Thyroid gland (tissue), 4 donors: ENCODE data around the gene VN1R5. TPM values are rescaled to one million over a fixed set of nuclear protein-coding genes. Genes with fewer than 3 reads are reported as not detected.
A peak's percentile ranks its signal among the peaks of the same experiment; 100 is the strongest.

Experiments
- DNase-seq, 2 donors: peaks; one replicate each; pipeline ENCODE4 v3.0.0-alpha.2; 2019
- H3K27ac ChIP-seq, 3 donors: fragments of 200-600 bp; sonication (generic); 1 replicate in 2 of 3; 2 replicates in 1 of 3; pipeline ENCODE4 v1.5.1; 2016 to 2019; ENCODE audit warnings: mild to moderate bottlenecking in 1 of 3, moderate library complexity in 1 of 3
- H3K27me3 ChIP-seq: fragments of 200-600 bp; sonication (generic); one replicate; pipeline ENCODE4 v1.5.1; 2019
- H3K36me3 ChIP-seq, 2 donors: fragments of 200-600 bp; sonication (generic); one replicate each; pipeline ENCODE4 v1.5.1; 2016 to 2019
- H3K4me1 ChIP-seq, 2 donors: fragments of 200-600 bp; sonication (generic); one replicate each; pipeline ENCODE4 v1.5.1; 2017 to 2019
- H3K4me3 ChIP-seq, 3 donors: fragments of 200-600 bp; sonication (generic); replicated peaks in 1 of 3; 1 replicate in 2 of 3; 2 replicates in 1 of 3; pipeline ENCODE4 v1.5.1; 2016; ENCODE audit warnings: mild to moderate bottlenecking in 1 of 3
- H3K9me3 ChIP-seq: fragments of 200-600 bp; sonication (generic); one replicate; pipeline ENCODE4 v1.5.1; 2017
- POLR2A ChIP-seq, 2 donors: fragments of 450-650 bp; IDR thresholded peaks; one replicate each; pipeline ENCODE4 v1.6.1; 2017; ENCODE audit warnings: antibody characterized with exemption in 2 of 2, mild to moderate bottlenecking in 2 of 2, moderate library complexity in 1 of 2
- WGBS, 2 donors: methylation state at CpG; one replicate each; pipeline ENCODE4 v1.1.5; 2017; 5-methylcytosine and 5-hydroxymethylcytosine counted together
- intact Hi-C: fragments of 100-400 bp; cut with DNase I; formaldehyde crosslinking; loops from one replicate; pipeline ENCODE4 v1.15.1; 2023
- total RNA-seq, 4 donors: library from RNA; depleted of rRNA; stranded (reverse); fragments of >200 nt; gene quantifications; one replicate each; pipeline ENCODE4 v1.2.3, GENCODE V29; 2016
- TF ChIP-seq, protein P1 (sequence below), 6 experiments: fragments of 200-600 bp in 3 of 6; fragments of 450-650 bp in 3 of 6; sonication (generic) in 3 of 6; IDR thresholded peaks; one replicate each; pipeline ENCODE4 v1.5.1; 2016 to 2019; ENCODE audit warnings: antibody characterized with exemption in 6 of 6, mild to moderate bottlenecking in 2 of 6, inconsistent platforms in 1 of 6, moderate library complexity in 1 of 6

Gene VN1R5
- total RNA-seq, 4 donors from 2014 or later = not detected

DNA sequence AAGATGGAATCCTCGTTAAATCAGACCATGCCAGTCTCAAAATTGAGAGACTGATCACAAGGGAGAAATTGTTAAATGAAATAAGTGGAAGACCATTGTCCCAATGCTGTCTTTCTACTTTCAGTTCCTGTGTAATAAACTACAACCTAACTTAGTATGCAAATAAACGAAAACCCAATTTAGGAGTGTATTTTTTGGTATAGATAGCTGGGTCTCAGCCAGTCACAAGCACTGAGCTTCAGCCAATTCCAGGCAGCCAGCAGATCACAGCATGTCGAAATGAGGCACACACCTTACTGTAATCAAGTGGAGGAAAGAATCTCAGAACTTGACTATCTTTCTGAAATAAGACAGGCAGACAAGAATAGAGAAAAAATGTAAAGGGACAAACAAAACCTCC, 33.0 kb upstream of the VN1R5 start:
- intact Hi-C loops = no loop called here
- Histone ChIP-seq H3K4me1 (no peaks in the 10 kb centered on the region), H3K27ac (no peak overlapping the region), H3K27me3 (no peaks in the 10 kb centered on the region), H3K36me3 (no peaks in the 10 kb centered on the region), H3K9me3 (no peaks in the 10 kb centered on the region), H3K4me3 (no peak overlapping the region)
- no peak for DNase-seq
- 75 to 77% methylated on average over 3 of the region's 3 CpGs for WGBS, 2 donors
- TF ChIP-seq, protein P1, sequence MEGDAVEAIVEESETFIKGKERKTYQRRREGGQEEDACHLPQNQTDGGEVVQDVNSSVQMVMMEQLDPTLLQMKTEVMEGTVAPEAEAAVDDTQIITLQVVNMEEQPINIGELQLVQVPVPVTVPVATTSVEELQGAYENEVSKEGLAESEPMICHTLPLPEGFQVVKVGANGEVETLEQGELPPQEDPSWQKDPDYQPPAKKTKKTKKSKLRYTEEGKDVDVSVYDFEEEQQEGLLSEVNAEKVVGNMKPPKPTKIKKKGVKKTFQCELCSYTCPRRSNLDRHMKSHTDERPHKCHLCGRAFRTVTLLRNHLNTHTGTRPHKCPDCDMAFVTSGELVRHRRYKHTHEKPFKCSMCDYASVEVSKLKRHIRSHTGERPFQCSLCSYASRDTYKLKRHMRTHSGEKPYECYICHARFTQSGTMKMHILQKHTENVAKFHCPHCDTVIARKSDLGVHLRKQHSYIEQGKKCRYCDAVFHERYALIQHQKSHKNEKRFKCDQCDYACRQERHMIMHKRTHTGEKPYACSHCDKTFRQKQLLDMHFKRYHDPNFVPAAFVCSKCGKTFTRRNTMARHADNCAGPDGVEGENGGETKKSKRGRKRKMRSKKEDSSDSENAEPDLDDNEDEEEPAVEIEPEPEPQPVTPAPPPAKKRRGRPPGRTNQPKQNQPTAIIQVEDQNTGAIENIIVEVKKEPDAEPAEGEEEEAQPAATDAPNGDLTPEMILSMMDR (IDR thresholded peaks at IDR 0.05) = no peak
- no peak for TF ChIP-seq POLR2A (IDR thresholded peaks at IDR 0.05)

DNA sequence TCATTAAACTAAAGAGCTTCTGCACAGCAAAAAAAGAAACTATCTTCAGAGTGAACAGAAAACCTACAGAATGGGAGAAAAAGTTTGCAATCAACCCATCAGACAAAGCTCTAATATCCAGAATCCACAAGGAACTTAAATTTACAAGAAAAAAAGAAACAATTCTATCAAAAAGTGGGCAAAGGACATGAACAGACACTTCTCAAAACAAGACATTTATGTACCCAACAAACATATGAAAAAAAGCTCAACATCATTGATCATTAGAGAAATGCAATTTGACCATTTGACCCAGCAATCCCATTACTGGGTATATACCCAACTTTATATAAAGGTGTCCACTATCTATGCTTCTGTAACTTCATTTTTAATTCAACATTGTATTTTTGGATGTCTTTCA, 31.1 kb upstream of the VN1R5 start:
- no peak overlapping the region for H3K27ac ChIP-seq
- intact Hi-C loops = no loop called here
- TF ChIP-seq POLR2A (IDR thresholded peaks at IDR 0.05) = no peak
- TF ChIP-seq, protein P1 (IDR thresholded peaks at IDR 0.05) = no peak
- H3K9me3 ChIP-seq = no peaks in the 10 kb centered on the region
- no peak for DNase-seq
- no peak overlapping the region for H3K4me3 ChIP-seq
- no peaks in the 10 kb centered on the region for H3K4me1 ChIP-seq
- H3K36me3 ChIP-seq = no peaks in the 10 kb centered on the region
- H3K27me3 ChIP-seq = no peaks in the 10 kb centered on the region

DNA sequence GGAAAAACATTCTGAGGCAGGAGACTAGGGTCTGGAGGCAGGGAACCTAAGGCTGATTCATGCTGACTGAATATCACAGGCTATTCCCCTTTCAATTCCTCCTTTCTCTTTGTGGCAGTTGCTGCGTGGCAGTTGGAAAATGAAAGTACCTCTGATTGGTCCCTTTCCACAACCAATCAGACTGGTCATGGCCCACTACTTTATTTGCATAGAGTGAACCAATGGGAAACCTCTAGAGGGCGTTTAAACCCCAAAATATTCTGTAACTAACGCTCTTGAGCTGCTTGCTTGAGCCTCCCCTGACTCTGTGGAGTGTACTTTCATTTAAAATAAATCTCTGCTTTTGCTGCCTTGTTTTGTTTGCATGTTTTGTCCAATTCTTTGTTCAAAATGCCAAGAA, 27.7 kb upstream of the VN1R5 start:
- Histone ChIP-seq H3K27me3 (no peaks in the 10 kb centered on the region), H3K9me3 (no peaks in the 10 kb centered on the region), H3K36me3 (no peaks in the 10 kb centered on the region), H3K4me3 (no peak overlapping the region), H3K4me1 (no peaks in the 10 kb centered on the region), H3K27ac (no peak overlapping the region)
- WGBS, 2 donors = 58 to 59% methylated on average over 3 of the region's 3 CpGs
- TF ChIP-seq POLR2A (IDR thresholded peaks at IDR 0.05) = no peak
- TF ChIP-seq, protein P1 (IDR thresholded peaks at IDR 0.05) = no peak
- intact Hi-C loops = no loop called here
- no peak for DNase-seq

DNA sequence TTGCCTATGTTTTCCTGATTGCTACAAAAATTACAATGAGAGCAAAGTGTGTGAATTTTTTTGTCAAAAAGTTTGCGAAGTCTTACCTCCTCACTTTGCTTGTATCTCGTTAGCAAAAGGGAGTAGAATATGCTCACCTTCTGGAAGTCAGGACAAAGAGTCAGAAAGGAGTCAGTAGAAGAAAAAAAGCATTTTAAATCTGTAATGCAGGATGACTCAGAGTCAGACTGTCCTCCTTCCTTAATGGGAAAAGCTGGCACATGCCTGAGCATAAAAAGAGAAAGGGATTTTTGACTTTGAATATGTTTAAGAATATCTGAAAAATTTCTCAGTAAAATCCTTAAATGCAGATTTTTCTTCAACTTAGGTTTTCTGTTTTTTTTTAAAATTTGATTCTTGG, 14.2 kb upstream of the VN1R5 start:
- 89 to 90% methylated on average over 2 of the region's 2 CpGs for WGBS, 2 donors

DNA sequence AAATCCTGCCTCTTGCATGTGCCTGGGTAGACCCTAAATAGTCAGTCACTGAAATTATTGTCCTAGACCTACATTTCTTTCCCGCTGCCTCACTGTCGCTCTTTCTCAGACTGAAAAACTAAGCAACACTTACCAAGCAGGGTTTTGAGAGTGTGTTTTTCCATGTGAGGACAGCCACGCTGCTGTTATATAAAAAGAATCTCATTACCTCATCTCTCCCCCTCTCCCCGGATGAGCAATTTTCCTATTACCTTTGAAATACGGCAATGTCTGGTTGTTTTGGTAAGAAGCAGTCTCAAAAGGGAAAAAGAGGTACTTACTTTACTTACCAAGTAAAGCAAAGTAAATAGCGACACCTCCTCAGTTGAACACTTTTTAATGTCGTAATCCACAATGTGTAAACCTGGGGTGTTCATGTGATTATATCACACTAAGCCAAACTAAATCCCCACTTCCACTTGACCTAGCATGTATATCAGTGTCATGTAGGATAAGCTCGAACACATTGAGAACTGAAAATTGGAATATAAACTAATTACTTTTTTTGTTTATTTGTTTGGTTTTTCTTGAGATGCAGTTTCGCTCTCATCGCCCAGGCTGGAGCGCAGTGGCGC, 12.2 kb upstream of the VN1R5 start:
- intact Hi-C loops = no loop called here
- Histone ChIP-seq H3K4me1 (peaks cover 0 to 3% of the 10 kb centered on the region in 2 donors), H3K9me3 (no peaks in the 10 kb centered on the region), H3K27me3 (no peaks in the 10 kb centered on the region), H3K27ac (peak overlapping the region in 1 of 3 donors; percentile 60), H3K4me3 (no peak overlapping the region), H3K36me3 (no peaks in the 10 kb centered on the region)
- 57 to 58% methylated on average over 12 of the region's 12 CpGs for WGBS, 2 donors
- peak; percentile 24 to 31 for DNase-seq
- peak in 1 of 2 donors; percentile 34 for TF ChIP-seq POLR2A (IDR thresholded peaks at IDR 0.05)
- TF ChIP-seq, protein P1 (IDR thresholded peaks at IDR 0.05) = no peak

More for the DNA sequence above, 14.2 kb upstream of the VN1R5 start:
- Histone ChIP-seq H3K27ac (no peak overlapping the region), H3K9me3 (no peaks in the 10 kb centered on the region), H3K27me3 (no peaks in the 10 kb centered on the region), H3K36me3 (no peaks in the 10 kb centered on the region), H3K4me3 (no peak overlapping the region), H3K4me1 (peaks cover 0 to 3% of the 10 kb centered on the region in 2 donors)
- no peak for DNase-seq
- intact Hi-C loops = no loop called here
- TF ChIP-seq, protein P1 (IDR thresholded peaks at IDR 0.05) = no peak
- TF ChIP-seq POLR2A (IDR thresholded peaks at IDR 0.05) = no peak
